ENCODE data around the gene NCOA5.

- TF ChIP-seq POLR2A (IDR thresholded peaks at IDR 0.05) (no peak), CTCF (IDR thresholded peaks at IDR 0.05) (no peak), POLR2AphosphoS5 (IDR thresholded peaks at IDR 0.05) (no peak)
Observed at GRCh38 chr20:46063151-46063550, 26.6 kb downstream of the NCOA5 start.
